Colonic mucosa (tissue), 4 donors: Measurements from ENCODE around the gene APOC1. TPM values are rescaled to one million over a fixed set of nuclear protein-coding genes. Genes with fewer than 3 reads are reported as not detected.
A peak's percentile ranks its signal among the peaks of the same experiment; 100 is the strongest.
"Not testable (repeated sequence)": the region's sequence is repeated elsewhere in the genome, so short reads cannot be mapped to it uniquely, and the experiment has no call there.

Source experiments
- DNase-seq: peaks from one replicate; pipeline ENCODE4 v3.0.0-alpha.2; 2020
- H3K27ac ChIP-seq: fragments of 200-600 bp; one replicate; pipeline ENCODE4 v1.8.0; 2021
- H3K27me3 ChIP-seq: fragments of 200-600 bp; one replicate; pipeline ENCODE4 v1.8.0; 2021
- H3K36me3 ChIP-seq: fragments of 200-600 bp; one replicate; pipeline ENCODE4 v1.8.0; 2021
- H3K4me1 ChIP-seq: fragments of 200-600 bp; one replicate; pipeline ENCODE4 v1.8.0; 2021; ENCODE audit warnings: mild to moderate bottlenecking
- H3K4me3 ChIP-seq: fragments of 200-600 bp; one replicate; pipeline ENCODE4 v1.8.0; 2021
- H3K9ac ChIP-seq, 2 donors: one replicate each; pipeline ENCODE4 v1.7.0; 2013; ENCODE audit warnings: control low read depth in 2 of 2, low read depth in 2 of 2, low read length in 2 of 2
- H3K9me3 ChIP-seq: fragments of 200-600 bp; one replicate; pipeline ENCODE4 v1.8.0; 2021
- intact Hi-C: fragments of 100-400 bp; cut with DNase I; formaldehyde crosslinking; loops from one replicate; pipeline ENCODE4 v1.14.1; 2022
- total RNA-seq, 2 donors: library from RNA; stranded (reverse); fragmentation: NEBNext Ultra II Directional in 1 of 2; extraction: Animal tissue kit (Norgen Biotek cat#: 25700) in 1 of 2; gene quantifications; one replicate each; pipeline ENCODE4 v1.2.1, GENCODE V29; 2021
- TF ChIP-seq, protein P1 (sequence below): fragments of 200-600 bp; IDR thresholded peaks from one replicate; pipeline ENCODE4 v1.8.0; 2022; ENCODE audit warnings: antibody characterized with exemption, mild to moderate bottlenecking
- donor health status: healthy.
- donor health status: DM: no; HTN: no; CAD: no.
- donor health status: DM: no; HTN: no; CAD: no.

Gene APOC1
- total RNA-seq, 2 donors from 2014 or later: 10.4 to 19.9 TPM

DNA sequence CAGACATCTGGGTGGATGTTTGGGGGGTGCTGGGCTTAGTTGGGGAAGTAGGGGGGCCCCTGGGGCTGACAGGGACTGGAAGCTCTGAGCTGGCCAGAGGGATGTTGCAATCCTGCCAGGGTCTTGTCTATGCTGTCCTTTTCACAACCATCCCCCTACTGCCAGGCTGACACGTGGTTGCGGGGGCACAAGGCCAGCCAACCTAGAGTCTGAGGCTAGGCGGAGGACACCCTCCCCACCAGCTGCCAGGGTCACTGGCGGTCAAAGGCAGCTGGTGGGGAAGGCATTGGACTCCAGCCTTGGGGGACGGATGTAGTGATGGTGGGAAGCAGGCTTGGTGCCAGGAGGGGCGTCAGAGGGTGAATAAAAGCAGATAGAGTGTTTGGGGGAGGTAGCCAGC lies 1.6 kb upstream of the APOC1 start:
- TF ChIP-seq, protein P1, sequence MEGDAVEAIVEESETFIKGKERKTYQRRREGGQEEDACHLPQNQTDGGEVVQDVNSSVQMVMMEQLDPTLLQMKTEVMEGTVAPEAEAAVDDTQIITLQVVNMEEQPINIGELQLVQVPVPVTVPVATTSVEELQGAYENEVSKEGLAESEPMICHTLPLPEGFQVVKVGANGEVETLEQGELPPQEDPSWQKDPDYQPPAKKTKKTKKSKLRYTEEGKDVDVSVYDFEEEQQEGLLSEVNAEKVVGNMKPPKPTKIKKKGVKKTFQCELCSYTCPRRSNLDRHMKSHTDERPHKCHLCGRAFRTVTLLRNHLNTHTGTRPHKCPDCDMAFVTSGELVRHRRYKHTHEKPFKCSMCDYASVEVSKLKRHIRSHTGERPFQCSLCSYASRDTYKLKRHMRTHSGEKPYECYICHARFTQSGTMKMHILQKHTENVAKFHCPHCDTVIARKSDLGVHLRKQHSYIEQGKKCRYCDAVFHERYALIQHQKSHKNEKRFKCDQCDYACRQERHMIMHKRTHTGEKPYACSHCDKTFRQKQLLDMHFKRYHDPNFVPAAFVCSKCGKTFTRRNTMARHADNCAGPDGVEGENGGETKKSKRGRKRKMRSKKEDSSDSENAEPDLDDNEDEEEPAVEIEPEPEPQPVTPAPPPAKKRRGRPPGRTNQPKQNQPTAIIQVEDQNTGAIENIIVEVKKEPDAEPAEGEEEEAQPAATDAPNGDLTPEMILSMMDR: no peak
- no peak overlapping the region for H3K4me3 ChIP-seq
- H3K27me3 ChIP-seq: no peaks in the 10 kb centered on the region
- no peak for DNase-seq
- H3K36me3 ChIP-seq: no peaks in the 10 kb centered on the region
- intact Hi-C loops: no loop called here
- H3K27ac ChIP-seq: no peak overlapping the region
- H3K4me1 ChIP-seq: no peaks in the 10 kb centered on the region
- H3K9me3 ChIP-seq: no peaks in the 10 kb centered on the region
- H3K9ac ChIP-seq: no peak overlapping the region

DNA sequence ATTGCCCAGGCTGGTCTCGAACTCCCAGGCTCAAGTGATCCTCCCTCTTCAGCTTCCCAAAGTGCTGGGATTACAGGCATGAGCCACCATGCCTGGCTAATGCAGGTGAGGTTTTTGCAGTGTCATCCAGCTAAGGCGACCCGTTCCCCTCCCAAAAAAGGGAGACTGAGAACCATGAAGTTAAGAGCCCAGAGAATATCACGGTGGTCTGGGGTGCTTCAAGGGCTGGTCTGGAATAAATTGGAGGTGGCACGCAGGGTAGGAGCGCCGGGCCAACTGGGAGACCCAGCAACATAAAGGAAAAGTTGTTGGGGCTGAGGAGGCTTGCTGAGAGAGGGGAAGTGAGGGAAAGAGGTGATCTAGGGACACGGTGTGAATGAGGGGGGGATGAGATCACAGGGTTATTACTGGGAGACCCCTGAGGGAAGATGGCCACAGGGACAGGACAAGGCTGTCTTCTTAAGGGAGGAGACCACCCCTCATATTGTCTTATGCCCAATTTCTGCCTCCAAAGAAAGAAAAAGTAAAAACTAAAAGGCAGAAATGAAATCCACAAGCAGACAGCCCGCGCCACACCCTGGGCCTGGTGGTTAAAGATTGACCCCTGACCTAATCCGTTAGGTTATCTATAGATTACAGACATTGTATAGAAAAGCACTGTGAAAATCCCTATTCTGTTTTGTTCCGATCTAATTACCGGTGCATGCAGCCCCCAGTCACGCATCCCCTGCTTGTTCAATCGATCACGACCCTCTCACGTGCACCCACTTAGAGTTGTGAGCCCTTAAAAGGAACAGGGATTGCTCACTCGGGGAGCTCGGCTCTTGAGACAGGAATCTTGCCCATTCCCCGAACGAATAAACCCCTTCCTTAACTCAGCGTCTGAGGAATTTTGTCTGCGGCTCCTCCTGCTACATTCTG lies 636 bp upstream of the APOC1 start:
- H3K36me3 ChIP-seq, H3K4me1 ChIP-seq, DNase-seq, H3K27ac ChIP-seq, H3K9me3 ChIP-seq, H3K27me3 ChIP-seq, H3K4me3 ChIP-seq, intact Hi-C loops, H3K9ac ChIP-seq: not testable (repeated sequence)

DNA sequence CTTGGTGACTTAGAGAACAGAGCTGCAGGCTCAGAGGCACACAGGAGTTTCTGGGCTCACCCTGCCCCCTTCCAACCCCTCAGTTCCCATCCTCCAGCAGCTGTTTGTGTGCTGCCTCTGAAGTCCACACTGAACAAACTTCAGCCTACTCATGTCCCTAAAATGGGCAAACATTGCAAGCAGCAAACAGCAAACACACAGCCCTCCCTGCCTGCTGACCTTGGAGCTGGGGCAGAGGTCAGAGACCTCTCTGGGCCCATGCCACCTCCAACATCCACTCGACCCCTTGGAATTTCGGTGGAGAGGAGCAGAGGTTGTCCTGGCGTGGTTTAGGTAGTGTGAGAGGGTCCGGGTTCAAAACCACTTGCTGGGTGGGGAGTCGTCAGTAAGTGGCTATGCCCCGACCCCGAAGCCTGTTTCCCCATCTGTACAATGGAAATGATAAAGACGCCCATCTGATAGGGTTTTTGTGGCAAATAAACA lies 9.9 kb downstream of the APOC1 start:
- Histone ChIP-seq H3K36me3 (no peaks in the 10 kb centered on the region), H3K27ac (peak overlapping the region; percentile 13), H3K9me3 (no peaks in the 10 kb centered on the region), H3K27me3 (no peaks in the 10 kb centered on the region), H3K4me3 (no peak overlapping the region), H3K9ac (no peak overlapping the region), H3K4me1 (no peaks in the 10 kb centered on the region)
- DNase-seq: no peak
- intact Hi-C loops: no loop called here
- TF ChIP-seq, protein P1: no peak

DNA sequence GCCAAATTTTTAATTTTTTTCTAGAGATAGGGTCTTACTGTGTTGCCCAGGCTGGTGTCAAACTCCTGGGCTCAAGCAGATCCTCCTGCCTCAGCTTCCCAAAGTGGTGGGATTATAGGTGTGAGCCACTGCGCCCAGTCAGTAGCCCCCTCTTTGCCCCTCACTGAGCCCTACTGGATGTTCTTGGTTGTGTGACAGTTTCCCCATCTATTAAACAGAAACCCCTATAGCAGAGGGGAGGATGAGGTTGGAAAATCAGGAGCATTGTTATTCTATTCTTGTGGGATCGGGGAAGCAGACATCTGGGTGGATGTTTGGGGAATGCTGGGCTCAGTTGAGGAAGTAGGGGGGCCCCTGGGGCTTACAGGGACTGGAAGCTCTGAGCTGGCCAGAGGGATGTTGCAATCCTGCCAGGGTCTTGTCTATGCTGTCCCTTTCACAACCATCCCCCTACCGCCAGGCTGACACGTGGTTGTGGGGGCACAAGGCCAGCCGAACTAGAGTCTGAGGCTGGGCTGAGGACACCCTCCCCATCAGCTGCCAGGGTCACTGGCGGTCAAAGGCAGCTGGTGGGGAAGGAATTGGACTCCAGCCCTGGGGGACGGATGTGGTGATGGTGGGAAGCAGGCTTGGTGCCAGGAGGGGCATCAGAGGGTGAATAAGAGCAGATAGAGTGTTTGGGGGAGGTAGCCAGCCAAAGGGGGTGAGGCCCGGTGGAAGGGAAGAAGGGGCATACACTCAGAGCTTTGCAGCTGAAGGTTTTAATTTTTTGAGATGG lies 10.9 kb downstream of the APOC1 start:
- TF ChIP-seq, protein P1: no peak
- no peaks in the 10 kb centered on the region for H3K27me3 ChIP-seq
- H3K27ac ChIP-seq: peak overlapping the region; percentile 13
- peak; percentile 68 for DNase-seq
- intact Hi-C loops: no loop called here
- H3K9me3 ChIP-seq: no peaks in the 10 kb centered on the region
- H3K4me3 ChIP-seq: no peak overlapping the region
- no peaks in the 10 kb centered on the region for H3K36me3 ChIP-seq
- H3K4me1 ChIP-seq: no peaks in the 10 kb centered on the region
- H3K9ac ChIP-seq: no peak overlapping the region

DNA sequence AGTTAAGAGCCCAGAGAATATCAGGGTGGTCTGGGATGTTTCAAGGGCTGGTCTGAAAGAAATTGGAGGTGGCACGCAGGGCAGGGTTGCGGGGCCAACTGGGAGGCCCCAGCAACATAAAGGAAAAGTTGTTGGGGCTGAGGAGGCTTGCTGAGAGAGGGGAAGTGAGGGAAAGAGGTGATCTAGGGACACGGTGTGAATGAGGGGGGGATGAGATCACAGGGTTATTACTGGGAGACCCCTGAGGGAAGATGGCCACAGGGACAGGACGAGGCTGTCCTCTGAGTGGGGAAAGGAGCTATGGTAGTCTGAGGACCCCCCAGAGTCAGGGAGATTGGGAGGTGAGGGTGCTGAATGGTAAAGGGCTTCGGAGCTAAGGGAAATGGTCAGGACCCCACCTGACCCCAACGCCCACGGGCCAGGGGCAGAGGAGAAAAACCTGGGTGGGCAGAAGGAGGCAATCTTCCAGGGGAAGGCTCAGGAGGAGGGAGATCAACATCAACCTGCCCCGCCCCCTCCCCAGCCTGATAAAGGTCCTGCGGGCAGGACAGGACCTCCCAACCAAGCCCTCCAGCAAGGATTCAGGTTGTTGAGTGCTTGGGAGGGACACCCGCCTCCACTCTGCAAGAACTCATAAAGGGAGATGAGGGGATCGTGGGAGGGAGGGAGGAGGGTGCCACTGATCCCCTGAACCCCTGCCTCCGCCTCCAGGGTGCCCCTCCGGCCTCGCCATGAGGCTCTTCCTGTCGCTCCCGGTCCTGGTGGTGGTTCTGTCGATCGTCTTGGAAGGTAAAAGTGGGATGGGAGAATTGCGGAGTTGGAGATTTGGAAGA lies 12.1 kb downstream of the APOC1 start:
- H3K9me3 ChIP-seq, H3K4me1 ChIP-seq, H3K4me3 ChIP-seq, H3K27me3 ChIP-seq, intact Hi-C loops, H3K27ac ChIP-seq, H3K9ac ChIP-seq, DNase-seq, H3K36me3 ChIP-seq: not testable (repeated sequence)

DNA sequence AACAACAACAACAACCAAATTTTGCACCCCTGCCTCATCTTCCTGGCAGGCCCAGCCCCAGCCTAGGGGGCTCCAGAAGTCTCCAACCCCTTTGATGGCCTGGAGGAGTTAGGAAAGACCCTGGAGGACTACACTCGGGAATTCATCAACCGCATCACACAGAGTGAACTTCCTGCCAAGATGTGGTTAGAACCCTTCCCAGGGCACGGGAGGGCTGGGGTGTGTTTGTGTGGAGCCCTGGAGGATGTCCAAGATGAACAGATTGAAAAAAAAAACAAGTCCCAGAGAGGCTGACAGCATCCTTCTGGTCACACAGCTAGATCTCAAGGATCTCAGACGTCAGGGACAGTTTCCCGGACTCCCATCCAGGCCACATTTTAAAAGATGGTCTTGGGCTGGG lies 13.3 kb downstream of the APOC1 start:
- Histone ChIP-seq H3K9ac (no peak overlapping the region), H3K9me3 (no peaks in the 10 kb centered on the region), H3K36me3 (no peaks in the 10 kb centered on the region), H3K4me3 (no peak overlapping the region), H3K27ac (no peak overlapping the region), H3K4me1 (no peaks in the 10 kb centered on the region), H3K27me3 (no peaks in the 10 kb centered on the region)
- TF ChIP-seq, protein P1: no peak
- intact Hi-C loops: no loop called here
- DNase-seq: no peak
